ENCODE data around the gene FER. TPM values are rescaled to one million over a fixed set of nuclear protein-coding genes. Genes with fewer than 3 reads are reported as not detected.

The FER gene
- total and polyA plus RNA-seq, 2 of the 8 experiments (the other 6 are each of a cell fraction or from before 2014, with no cell fraction given) = 1.3 to 15.8 TPM

GRCh38 chr5:108998216-108998615 is 250.5 kb downstream of the FER start (continued):
- TF ChIP-seq CHD7 (IDR thresholded peaks at IDR 0.05; ENCODE audit: insufficient replicate concordance, low read length) (no peak), YY1 (IDR thresholded peaks at IDR 0.05; ENCODE audit: low read depth, low read length) (no peak), SRF (IDR thresholded peaks at IDR 0.05; ENCODE audit: low read depth, low read length) (no peak), POLR2AphosphoS5 (IDR thresholded peaks at IDR 0.05; ENCODE audit: low read depth, low read length) (no peak), POLR2A (IDR thresholded peaks at IDR 0.05; ENCODE audit: control extremely low read depth in 1 of 2, low read depth in 2 of 2, low read length in 2 of 2) (no peak), CBX5 (IDR thresholded peaks at IDR 0.05; ENCODE audit: low read depth, low read length) (no peak), RXRA (IDR thresholded peaks at IDR 0.05; ENCODE audit: insufficient read depth, low read depth, low read length) (no peak), MAX (IDR thresholded peaks at IDR 0.05) (no peak), RFX5 (IDR thresholded peaks at IDR 0.05; ENCODE audit: borderline replicate concordance, low read depth, low read length) (no peak), SP2 (IDR thresholded peaks at IDR 0.05; ENCODE audit: low read length) (no peak)
